ENCODE data around the gene GRN.

The GRN gene

GRCh38 chr17:44321246-44322120 lies 23.6 kb upstream of the GRN start:
- DNase-seq (ENCODE audit: low read depth) = no peak
- no peak for TF ChIP-seq CTCF (IDR thresholded peaks at IDR 0.05; ENCODE audit: insufficient read depth, low read depth, low read length, missing control alignments)
- H3K4me3 ChIP-seq (ENCODE audit: low read depth, low read length) = no peak overlapping the region

- DNase-seq (ENCODE audit: low read depth) = no peak
- no peak for TF ChIP-seq CTCF (IDR thresholded peaks at IDR 0.05; ENCODE audit: insufficient read depth, low read depth, low read length, missing control alignments)
- H3K4me3 ChIP-seq (ENCODE audit: low read depth, low read length) = no peak overlapping the region
Measured at GRCh38 chr17:44322236-44322895, 22.7 kb upstream of the GRN start.

GRCh38 chr17:44323359-44324091 lies 21.6 kb upstream of the GRN start:
- no peak for DNase-seq (ENCODE audit: low read depth)
- TF ChIP-seq CTCF (IDR thresholded peaks at IDR 0.05; ENCODE audit: insufficient read depth, low read depth, low read length, missing control alignments) = no peak
- H3K4me3 ChIP-seq (ENCODE audit: low read depth, low read length) = peak overlapping the region; percentile 86

- DNase-seq (ENCODE audit: low read depth) = peak; percentile 35
- peak overlapping the region; percentile 86 for H3K4me3 ChIP-seq (ENCODE audit: low read depth, low read length)
- TF ChIP-seq CTCF (IDR thresholded peaks at IDR 0.05; ENCODE audit: insufficient read depth, low read depth, low read length, missing control alignments) = no peak
Measured at GRCh38 chr17:44324092-44324570, 21.0 kb upstream of the GRN start.

GRCh38 chr17:44324571-44325275 lies 20.4 kb upstream of the GRN start, which contains the start of gene SLC25A39:
Gene SLC25A39 (minus strand): TSS chr17:44324823. CDS start chr17:44323562, 1,261 bp downstream.
- no peak for TF ChIP-seq CTCF (IDR thresholded peaks at IDR 0.05; ENCODE audit: insufficient read depth, low read depth, low read length, missing control alignments)
- peak; percentile 98 for DNase-seq (ENCODE audit: low read depth)
- peak within 1 kb of the TSS; percentile 86 for H3K4me3 ChIP-seq (ENCODE audit: low read depth, low read length)

GRCh38 chr17:44326861-44327444 lies 18.1 kb upstream of the GRN start:
- DNase-seq (ENCODE audit: low read depth) = peak; percentile 98
- H3K4me3 ChIP-seq (ENCODE audit: low read depth, low read length) = peak overlapping the region; percentile 70
- TF ChIP-seq CTCF (IDR thresholded peaks at IDR 0.05; ENCODE audit: insufficient read depth, low read depth, low read length, missing control alignments) = no peak
